Tibial nerve (tissue), 4 donors: Measurements from ENCODE around the gene IGFBP6. TPM values are rescaled to one million over a fixed set of nuclear protein-coding genes. Genes with fewer than 3 reads are reported as not detected.

ENCODE experiments used
- DNase-seq, 2 donors: peaks; one replicate each; pipeline ENCODE4 v3.0.0-alpha.2; 2019; ENCODE audit warnings: low spot score in 2 of 2
- H3K27ac ChIP-seq, 4 donors: fragments of 200-600 bp; sonication (generic) in 3 of 4; one replicate each; pipeline ENCODE4 v1.5.1; 2017 to 2019; ENCODE audit warnings: mild to moderate bottlenecking in 1 of 4
- H3K27me3 ChIP-seq, 2 donors: fragments of 200-600 bp; sonication (generic) in 1 of 2; one replicate each; pipeline versions ENCODE4 v1.5.1 to v1.6.0; 2017 to 2019
- H3K36me3 ChIP-seq, 3 donors: fragments of 200-600 bp; sonication (generic); one replicate each; pipeline ENCODE4 v1.5.1; 2018 to 2019
- H3K4me1 ChIP-seq, 4 donors: fragments of 200-600 bp; sonication (generic) in 3 of 4; one replicate each; pipeline ENCODE4 v1.5.1; 2017 to 2019
- H3K4me3 ChIP-seq, 4 donors: fragments of 200-600 bp; sonication (generic) in 3 of 4; one replicate each; pipeline ENCODE4 v1.5.1; 2017 to 2019; ENCODE audit warnings: mild to moderate bottlenecking in 1 of 4, moderate library complexity in 1 of 4
- H3K9me3 ChIP-seq, 4 donors: fragments of 200-600 bp; sonication (generic) in 3 of 4; one replicate each; pipeline ENCODE4 v1.5.1; 2017 to 2019
- CTCF ChIP-seq, 5 experiments: fragments of 200-600 bp in 3 of 5; fragments of 450-650 bp in 2 of 5; sonication (generic) in 3 of 5; IDR thresholded peaks; one replicate each; pipeline ENCODE4 v1.5.1; 2016 to 2019; ENCODE audit warnings: antibody characterized with exemption in 5 of 5, mild to moderate bottlenecking in 3 of 5, moderate library complexity in 2 of 5
- EP300 ChIP-seq, 2 donors: sonication (generic); formaldehyde crosslinking; IDR thresholded peaks; one replicate each; pipeline ENCODE4 v1.6.1; 2017; ENCODE audit warnings: antibody characterized with exemption in 2 of 2, mild to moderate bottlenecking in 1 of 2
- POLR2A ChIP-seq, 2 donors: fragments of 450-650 bp; IDR thresholded peaks; one replicate each; pipeline ENCODE4 v1.6.1; 2017; ENCODE audit warnings: antibody characterized with exemption in 2 of 2, mild to moderate bottlenecking in 2 of 2, moderate library complexity in 2 of 2
- WGBS, 2 donors: methylation state at CpG; one replicate each; pipeline ENCODE4 v1.1.5; 2018; 5-methylcytosine and 5-hydroxymethylcytosine counted together
- total RNA-seq, 4 donors: library from RNA; depleted of rRNA; stranded (reverse); fragments of >200 nt; gene quantifications; one replicate each; pipeline ENCODE4 v1.1.0, GENCODE V29; 2016

Gene IGFBP6
- total RNA-seq, 4 donors from 2014 or later = 1,043 to 8,473 (median 5,787) TPM

DNA sequence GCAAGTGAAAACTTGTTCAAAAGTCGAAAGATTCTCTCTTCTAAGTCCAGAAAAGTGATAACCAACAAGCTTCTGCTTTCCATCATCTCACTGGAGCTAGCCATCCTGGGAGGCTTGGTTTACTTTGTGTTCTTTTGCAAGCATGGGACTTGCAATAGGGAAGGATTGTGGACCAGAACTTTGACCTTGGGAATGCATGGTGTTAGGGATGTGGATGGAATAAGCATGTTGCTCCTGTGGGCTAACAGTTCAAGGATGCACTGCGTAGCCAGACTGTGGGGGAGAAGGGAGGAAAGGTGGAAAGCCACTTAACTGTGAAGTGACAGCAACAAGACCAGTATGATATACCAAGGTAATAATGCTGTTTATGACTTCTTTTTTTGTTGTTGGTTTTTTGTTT is 34.4 kb downstream of the IGFBP6 start:
- Histone ChIP-seq H3K4me1 (no peaks in the 10 kb centered on the region), H3K27me3 (no peaks in the 10 kb centered on the region), H3K27ac (no peak overlapping the region), H3K4me3 (no peak overlapping the region), H3K36me3 (no peaks in the 10 kb centered on the region), H3K9me3 (peaks cover 0 to 7% (median 0%) of the 10 kb centered on the region in 4 donors)
- no peak for TF ChIP-seq CTCF (IDR thresholded peaks at IDR 0.05)
- no peak for DNase-seq
- 91 to 98% methylated on average over 2 of the region's 2 CpGs for WGBS, 2 donors

DNA sequence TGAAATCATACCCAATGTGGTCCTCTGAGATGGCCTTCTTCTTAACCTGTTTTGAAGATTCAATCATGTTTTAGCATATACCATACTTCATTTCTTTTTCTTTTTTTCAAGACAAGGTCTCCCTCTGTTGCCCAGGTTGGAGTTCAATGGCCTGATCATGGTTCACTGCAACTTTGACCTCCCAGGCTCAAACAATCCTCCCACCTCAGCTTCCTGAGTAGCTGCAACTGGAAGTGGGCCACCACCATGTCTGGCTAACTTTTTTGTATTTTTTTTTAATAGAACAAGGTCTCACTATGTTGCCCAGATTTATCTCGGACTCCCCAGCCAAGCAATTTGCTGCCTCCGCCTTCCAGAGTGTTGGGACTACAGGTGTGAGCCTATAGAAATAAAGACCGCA is 36.3 kb downstream of the IGFBP6 start:
- peaks cover 0 to 11% (median 0%) of the 10 kb centered on the region in 4 donors for H3K9me3 ChIP-seq
- H3K36me3 ChIP-seq = no peaks in the 10 kb centered on the region
- H3K4me3 ChIP-seq = no peak overlapping the region
- H3K27me3 ChIP-seq = no peaks in the 10 kb centered on the region
- WGBS, 2 donors = 93 to 95% methylated on average over 3 of the region's 3 CpGs
- H3K27ac ChIP-seq = no peak overlapping the region
- TF ChIP-seq POLR2A (IDR thresholded peaks at IDR 0.05) = no peak
- no peak for TF ChIP-seq EP300 (IDR thresholded peaks at IDR 0.05)
- no peaks in the 10 kb centered on the region for H3K4me1 ChIP-seq
- no peak for DNase-seq

- Histone ChIP-seq H3K9me3 (no peaks in the 10 kb centered on the region), H3K36me3 (no peaks in the 10 kb centered on the region), H3K4me1 (no peaks in the 10 kb centered on the region), H3K27me3 (no peaks in the 10 kb centered on the region), H3K27ac (no peak overlapping the region), H3K4me3 (no peak overlapping the region)
- WGBS, 2 donors = 80 to 82% methylated on average over 4 of the region's 4 CpGs
- TF ChIP-seq CTCF (IDR thresholded peaks at IDR 0.05) (no peak), EP300 (IDR thresholded peaks at IDR 0.05) (no peak), POLR2A (IDR thresholded peaks at IDR 0.05) (no peak)
- no peak for DNase-seq
Observed at GRCh38 chr12:53143355-53143754, 45.9 kb downstream of the IGFBP6 start.

DNA sequence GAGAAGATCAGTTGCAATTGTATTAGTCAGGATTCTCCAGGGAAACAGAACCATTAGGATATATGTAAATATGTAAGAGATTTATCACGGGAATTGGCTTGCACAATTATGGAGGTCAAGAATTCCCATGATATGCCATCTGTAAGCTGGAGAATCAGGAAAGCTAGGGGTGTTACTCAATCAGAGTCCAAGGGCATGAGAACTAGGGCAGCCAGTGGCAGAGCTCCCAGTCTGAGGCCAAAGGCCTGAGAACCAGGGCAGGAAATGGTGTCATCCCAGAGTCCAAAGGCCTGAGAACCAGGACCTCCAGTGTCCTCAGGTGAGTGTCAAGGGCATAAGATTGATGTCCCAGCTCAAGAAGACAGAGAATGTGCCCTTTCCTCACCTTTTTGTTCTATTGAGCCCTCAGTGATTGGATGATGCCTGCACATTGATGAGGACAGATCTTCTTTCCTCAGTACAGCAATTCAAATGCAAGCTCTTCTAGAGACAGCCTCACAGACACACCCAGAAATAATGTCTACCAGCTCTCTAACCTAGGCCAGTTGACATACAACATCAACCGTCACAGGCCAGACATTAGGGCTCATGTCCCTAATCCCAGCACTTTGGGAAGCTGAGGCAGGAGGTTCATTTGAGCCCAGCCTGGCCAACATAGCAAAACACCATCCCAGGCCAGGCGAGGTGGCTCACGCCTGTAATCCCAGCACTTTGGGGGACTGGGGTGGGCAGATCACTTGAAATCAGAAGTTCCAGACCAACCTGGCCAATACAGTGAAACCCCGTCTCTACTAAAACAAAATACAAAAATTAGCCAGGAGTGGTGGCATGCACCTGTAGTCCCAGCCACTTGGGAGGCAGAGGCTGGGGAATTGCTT is 48.2 kb downstream of the IGFBP6 start:
- Histone ChIP-seq H3K27me3 (no peaks in the 10 kb centered on the region), H3K27ac (no peak overlapping the region), H3K9me3 (no peaks in the 10 kb centered on the region), H3K36me3 (no peaks in the 10 kb centered on the region), H3K4me1 (no peaks in the 10 kb centered on the region), H3K4me3 (no peak overlapping the region)
- no peak for DNase-seq
- TF ChIP-seq POLR2A (IDR thresholded peaks at IDR 0.05) (no peak), EP300 (IDR thresholded peaks at IDR 0.05) (no peak), CTCF (IDR thresholded peaks at IDR 0.05) (no peak)
- 90 to 91% methylated on average over 5 of the region's 5 CpGs for WGBS, 2 donors

DNA sequence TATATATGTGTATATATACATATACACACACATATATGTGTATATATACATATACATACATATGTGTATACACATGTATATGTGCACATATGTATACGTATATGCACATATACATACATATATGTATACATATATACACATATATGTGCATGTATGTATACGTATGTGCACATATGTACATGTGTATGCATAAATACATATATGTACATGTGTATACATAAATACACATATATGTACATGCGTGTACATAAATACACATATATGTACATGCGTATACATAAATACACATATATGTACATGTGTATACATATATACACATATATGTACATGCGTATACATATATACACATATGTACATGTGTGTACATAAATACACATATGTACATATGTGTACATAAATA is 49.7 kb downstream of the IGFBP6 start:
- no peaks in the 10 kb centered on the region for H3K27me3 ChIP-seq
- TF ChIP-seq EP300 (IDR thresholded peaks at IDR 0.05) (no peak), CTCF (IDR thresholded peaks at IDR 0.05) (no peak), POLR2A (IDR thresholded peaks at IDR 0.05) (no peak)
- no peaks in the 10 kb centered on the region for H3K4me1 ChIP-seq
- H3K36me3 ChIP-seq = no peaks in the 10 kb centered on the region
- WGBS, 2 donors = 89 to 93% methylated on average over 5 of the region's 5 CpGs
- no peak for DNase-seq
- no peak overlapping the region for H3K4me3 ChIP-seq
- no peaks in the 10 kb centered on the region for H3K9me3 ChIP-seq
- no peak overlapping the region for H3K27ac ChIP-seq
